GM10266 (cell line): ENCODE data around the gene PRAF2.

Experiments used
- DNase-seq: peaks from one replicate; pipeline ENCODE4 v3.0.0; 2012; ENCODE audit errors: extremely low spot score
- CTCF ChIP-seq: IDR thresholded peaks from 2 replicates; pipeline ENCODE4 v1.5.1; 2012; ENCODE audit warnings: mild to moderate bottlenecking, low read depth; ENCODE audit not compliant: control insufficient read depth, insufficient read depth; ENCODE audit errors: missing control alignments

The PRAF2 gene

GRCh38 chrX:49110417-49110816 lies 36.6 kb upstream of the PRAF2 start:
- no peak for DNase-seq

GRCh38 chrX:49108641-49109040 lies 34.8 kb upstream of the PRAF2 start:
- TF ChIP-seq CTCF = no peak
- no peak for DNase-seq

More at GRCh38 chrX:49110417-49110816, 36.6 kb upstream of the PRAF2 start:
- TF ChIP-seq CTCF = no peak

GRCh38 chrX:49106930-49107329 lies 33.1 kb upstream of the PRAF2 start:
- peak; percentile 8 for TF ChIP-seq CTCF
- no peak for DNase-seq

GRCh38 chrX:49106296-49106695 lies 32.5 kb upstream of the PRAF2 start:
- no peak for DNase-seq
- no peak for TF ChIP-seq CTCF

- no peak for DNase-seq
- TF ChIP-seq CTCF = no peak
Measured at GRCh38 chrX:49103637-49104036, 29.8 kb upstream of the PRAF2 start.

GRCh38 chrX:49102190-49102589 lies 28.4 kb upstream of the PRAF2 start:
- no peak for DNase-seq
- no peak for TF ChIP-seq CTCF

GRCh38 chrX:49101629-49101984 lies 27.8 kb upstream of the PRAF2 start:
- DNase-seq = no peak
- TF ChIP-seq CTCF = no peak
